GM19328 (cell line): ENCODE data around the gene COPB1.

Experiments
- ATAC-seq: cut with Tn5 transposase; IDR thresholded peaks from one replicate; pipeline ENCODE4 v1.9.1; 2021; ENCODE audit warnings: mild to moderate bottlenecking, moderate library complexity; ENCODE audit not compliant: unreplicated experiment

COPB1 gene

GRCh38 chr11:14443638-14444037, 56.0 kb downstream of the COPB1 start:
- no peak for ATAC-seq

GRCh38 chr11:14435717-14436512, 63.7 kb downstream of the COPB1 start:
- no peak for ATAC-seq

- ATAC-seq, result no peak
These were observed 74.0 kb downstream of the COPB1 start for GRCh38 chr11:14425621-14426020.

- no peak for ATAC-seq
These were observed 75.5 kb downstream of the COPB1 start for GRCh38 chr11:14424096-14424495.

- ATAC-seq, result no peak
These were observed 76.0 kb downstream of the COPB1 start for GRCh38 chr11:14423633-14424032.

GRCh38 chr11:14422814-14423182, 76.8 kb downstream of the COPB1 start:
- no peak for ATAC-seq

- no peak for ATAC-seq
These were observed 77.4 kb downstream of the COPB1 start for GRCh38 chr11:14422052-14422813.

- ATAC-seq, result no peak
These were observed 79.4 kb downstream of the COPB1 start for GRCh38 chr11:14420223-14420622.

GRCh38 chr11:14418801-14419417, 80.7 kb downstream of the COPB1 start:
- ATAC-seq, result no peak

- ATAC-seq, result no peak
These were observed 81.8 kb downstream of the COPB1 start for GRCh38 chr11:14417617-14418374.

- ATAC-seq, result no peak
These were observed 82.4 kb downstream of the COPB1 start for GRCh38 chr11:14417186-14417585.

- ATAC-seq, result no peak
These were observed 84.8 kb downstream of the COPB1 start for GRCh38 chr11:14414470-14415461.

- no peak for ATAC-seq
These were observed 86.1 kb downstream of the COPB1 start for GRCh38 chr11:14413307-14414069.

- no peak for ATAC-seq
These were observed 87.8 kb downstream of the COPB1 start for GRCh38 chr11:14411818-14412217.

- no peak for ATAC-seq
These were observed 89.7 kb downstream of the COPB1 start for GRCh38 chr11:14409891-14410290.

- no peak for ATAC-seq
These were observed 91.0 kb downstream of the COPB1 start for GRCh38 chr11:14408612-14409011.
